HG03139 (cell line): ENCODE results near the gene NVL.
"Not testable (repeated sequence)": the region's sequence is repeated elsewhere in the genome, so short reads cannot be mapped to it uniquely, and the experiment has no call there.

Experiments used
- ATAC-seq: cut with Tn5 transposase; IDR thresholded peaks from one replicate; pipeline ENCODE4 v1.9.1; 2021; ENCODE audit not compliant: unreplicated experiment

The NVL gene

GRCh38 chr1:224338150-224338838 is 8.3 kb upstream of the NVL start:
- ATAC-seq, result no peak

GRCh38 chr1:224333939-224334786 is 4.2 kb upstream of the NVL start:
- no peak for ATAC-seq

DNA sequence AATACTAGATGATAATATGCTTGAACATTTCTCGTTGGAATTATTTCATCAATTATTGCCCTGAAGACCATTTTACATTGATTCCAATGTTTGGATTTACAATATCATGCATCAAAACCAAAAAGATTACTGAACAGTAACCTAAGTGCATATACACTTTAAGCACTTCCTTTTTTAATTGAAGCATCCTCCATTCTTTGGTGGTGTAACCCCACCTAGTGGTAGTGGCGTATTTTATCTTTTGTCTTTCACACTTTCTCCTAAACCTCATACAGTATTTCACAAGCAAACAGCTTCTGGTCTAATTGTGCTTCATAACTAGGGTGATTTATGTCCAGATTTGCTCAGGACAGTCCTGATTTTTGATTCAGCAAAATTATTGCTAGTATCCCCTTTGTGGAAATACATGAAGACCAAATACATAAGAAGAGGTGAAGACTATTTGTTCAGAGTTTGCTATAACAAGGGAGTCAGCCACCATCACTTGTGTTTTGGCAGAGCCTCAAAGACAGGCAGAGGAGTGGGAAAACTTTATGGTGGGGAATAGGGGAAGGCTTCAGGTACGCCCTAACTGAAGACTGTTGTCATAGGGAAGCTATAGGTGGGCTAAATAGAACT is 3.4 kb upstream of the NVL start:
- ATAC-seq, result peak; percentile 46

DNA sequence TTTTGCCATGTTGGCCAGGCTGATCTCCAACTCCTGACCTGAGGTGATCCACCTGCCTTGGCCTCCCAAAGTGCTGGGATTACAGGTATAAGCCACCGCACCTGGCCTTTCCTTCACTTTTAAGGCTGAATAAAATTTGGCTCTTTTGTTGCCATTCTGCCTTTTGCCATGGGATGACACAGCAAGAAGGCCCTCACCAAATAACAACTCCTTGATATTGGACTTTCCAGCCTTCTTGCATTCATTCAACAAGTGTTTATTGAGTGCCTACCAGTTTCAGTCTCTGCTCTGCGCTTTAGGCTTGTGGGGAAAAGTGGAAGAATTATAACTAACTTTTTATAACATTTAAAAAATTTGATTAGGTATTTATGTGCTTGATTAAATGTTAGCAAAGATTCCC is 1.9 kb upstream of the NVL start:
- no peak for ATAC-seq

DNA sequence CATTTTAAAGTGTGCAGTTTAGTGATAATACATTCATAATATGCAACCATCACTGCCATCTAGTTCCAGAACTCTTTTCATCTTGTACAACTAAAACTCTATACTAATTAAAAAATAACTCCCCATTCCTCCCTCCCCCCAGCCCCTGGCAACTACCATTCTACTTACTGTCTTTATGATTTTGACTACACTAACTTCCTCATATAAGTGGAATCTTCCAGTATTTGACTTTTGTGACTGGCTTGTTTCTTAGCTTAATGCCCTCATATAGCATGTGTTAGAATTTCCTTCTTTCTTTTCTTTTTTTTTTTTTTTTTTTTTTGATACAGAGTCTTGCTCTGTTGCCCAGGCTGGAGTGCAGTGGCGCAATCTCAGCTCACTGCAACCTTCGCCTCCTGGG is 1.4 kb upstream of the NVL start:
- no peak for ATAC-seq

- no peak for ATAC-seq
Measured at GRCh38 chr1:224329484-224329841, 509 bp downstream of the NVL start.

GRCh38 chr1:224328644-224329043 is 1.3 kb downstream of the NVL start:
- no peak for ATAC-seq

DNA sequence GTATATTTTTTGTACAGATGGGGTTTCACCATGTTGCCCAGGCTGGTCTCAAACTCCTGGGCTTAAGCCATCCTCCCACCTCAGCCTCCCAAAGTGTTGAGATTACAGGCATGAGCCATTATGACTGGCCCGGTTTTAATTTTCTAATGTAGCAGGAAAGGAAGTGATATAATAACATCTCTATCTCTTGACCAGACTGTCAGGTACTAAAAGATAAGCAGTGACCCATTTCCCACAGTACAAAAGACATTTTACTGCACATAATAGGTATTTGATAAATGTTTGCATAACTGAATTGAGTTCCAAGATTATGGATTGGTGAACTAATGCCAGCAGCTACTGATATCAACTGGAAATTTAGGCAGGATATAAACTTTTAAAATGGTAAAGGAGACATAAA is 4.0 kb downstream of the NVL start:
- ATAC-seq, result no peak

DNA sequence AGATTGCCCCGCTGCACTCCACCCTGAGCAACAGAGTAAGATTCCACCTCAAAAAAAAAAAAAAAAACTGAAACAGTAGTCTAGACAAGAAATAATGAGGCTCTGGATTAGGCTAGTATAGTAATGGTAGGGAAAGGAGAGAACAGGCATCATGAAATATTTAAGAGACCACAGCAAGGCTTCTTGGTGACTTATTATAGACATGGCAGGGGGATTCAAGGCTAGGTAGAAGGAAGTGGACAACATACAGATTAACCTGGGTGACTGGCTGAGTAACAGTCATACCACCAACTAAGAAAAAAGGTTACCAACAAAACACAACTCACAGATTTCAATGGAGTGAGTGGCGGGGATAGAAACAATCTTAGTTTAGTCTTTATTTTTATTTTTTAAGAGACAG is 8.3 kb downstream of the NVL start:
- ATAC-seq, result no peak

DNA sequence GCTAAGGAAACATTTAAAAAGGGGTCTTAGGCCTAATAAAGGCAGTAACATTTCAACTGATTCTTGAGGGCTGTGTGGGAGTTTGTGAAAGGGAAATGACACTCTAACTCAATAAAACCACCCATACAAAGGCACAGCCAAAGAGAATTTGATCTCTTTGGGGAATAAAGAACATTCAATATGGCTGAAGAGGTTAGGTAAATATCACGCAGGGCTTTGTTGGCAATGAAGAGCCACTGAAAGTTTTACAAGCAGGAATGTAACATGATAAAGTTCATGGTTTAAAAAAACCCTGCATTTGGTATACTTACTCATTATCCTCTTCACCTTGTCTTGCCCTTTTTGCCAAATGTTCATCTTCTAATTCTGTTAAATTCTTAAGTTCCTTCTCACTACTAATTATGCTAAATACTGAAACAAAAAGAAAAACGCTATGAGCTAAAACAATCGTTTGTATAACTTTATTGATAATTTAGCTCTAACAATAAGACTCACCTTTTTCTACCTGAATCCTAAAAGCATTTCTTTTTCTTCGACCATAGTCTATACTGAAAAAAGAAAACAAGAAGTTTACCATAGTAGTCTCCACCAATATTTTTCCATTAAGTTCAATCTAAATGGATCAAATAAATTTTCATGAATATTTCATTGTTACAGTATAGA is 12.5 kb downstream of the NVL start:
- no peak for ATAC-seq

GRCh38 chr1:224312025-224312424 is 17.9 kb downstream of the NVL start:
- no peak for ATAC-seq

GRCh38 chr1:224311503-224311902 is 18.5 kb downstream of the NVL start:
- not testable (repeated sequence) for ATAC-seq

- no peak for ATAC-seq
Measured at GRCh38 chr1:224308064-224308463, 21.9 kb downstream of the NVL start.

- ATAC-seq, result no peak
Measured at GRCh38 chr1:224304767-224305166, 25.2 kb downstream of the NVL start.

DNA sequence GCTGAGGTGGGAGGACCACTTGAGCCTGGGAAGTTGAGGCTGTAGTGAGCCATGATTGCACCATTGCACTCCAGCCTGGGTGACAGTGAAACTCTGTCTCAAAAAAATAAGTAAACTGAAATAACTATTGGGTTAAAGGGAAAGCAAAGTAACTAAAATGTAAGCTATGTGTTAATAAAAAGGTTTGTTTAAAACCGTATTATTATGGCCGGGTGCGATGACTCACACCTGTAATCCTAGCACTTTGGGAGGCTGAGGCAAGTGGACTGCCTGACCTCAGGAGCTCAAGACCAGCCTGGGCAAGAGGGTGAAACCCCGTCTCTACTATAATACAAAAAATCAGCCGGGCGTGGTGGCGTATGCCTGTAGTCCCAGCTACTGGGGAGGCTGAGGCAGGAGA is 27.0 kb downstream of the NVL start:
- ATAC-seq, result no peak

GRCh38 chr1:224301391-224301790 is 28.6 kb downstream of the NVL start:
- no peak for ATAC-seq

DNA sequence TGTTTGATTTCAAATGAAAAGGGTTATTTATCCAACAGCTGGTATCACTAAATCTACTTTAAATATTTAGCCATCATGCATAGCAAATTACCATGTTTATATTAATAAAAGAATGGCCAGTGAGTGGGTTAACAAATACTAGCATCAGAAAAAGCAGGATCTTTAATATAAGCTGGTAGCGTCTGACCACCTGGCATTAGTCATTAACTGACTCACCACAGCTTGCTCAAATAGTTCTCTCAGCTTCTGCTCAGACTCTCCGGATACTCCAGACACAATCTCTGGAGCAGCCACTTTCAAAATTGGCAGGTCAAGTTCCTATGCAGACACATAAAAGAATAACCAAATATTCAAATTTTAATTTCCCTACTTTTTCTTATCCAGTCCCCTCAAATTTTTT is 29.6 kb downstream of the NVL start:
- ATAC-seq, result no peak

GRCh38 chr1:224298346-224299330 is 31.3 kb downstream of the NVL start:
- ATAC-seq, result no peak

DNA sequence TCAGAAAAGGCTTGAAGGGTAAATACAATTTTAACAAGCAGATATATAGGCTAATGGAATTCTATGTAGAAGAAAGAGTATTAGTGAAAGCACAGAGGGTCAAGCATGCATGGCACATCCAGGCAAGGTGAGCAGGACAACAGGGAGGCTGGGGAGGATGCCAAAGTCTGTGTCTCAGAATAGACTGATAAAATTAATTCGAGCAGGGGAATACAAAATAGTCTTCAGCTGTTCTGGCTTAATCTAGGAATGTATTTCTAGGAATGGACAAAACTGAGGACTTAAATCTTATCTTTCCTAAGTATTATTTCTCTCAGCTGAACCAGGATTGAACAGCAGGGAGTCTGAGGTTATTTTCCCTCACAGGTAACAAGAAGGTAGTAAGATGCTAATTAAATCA is 35.2 kb downstream of the NVL start:
- ATAC-seq, result no peak

DNA sequence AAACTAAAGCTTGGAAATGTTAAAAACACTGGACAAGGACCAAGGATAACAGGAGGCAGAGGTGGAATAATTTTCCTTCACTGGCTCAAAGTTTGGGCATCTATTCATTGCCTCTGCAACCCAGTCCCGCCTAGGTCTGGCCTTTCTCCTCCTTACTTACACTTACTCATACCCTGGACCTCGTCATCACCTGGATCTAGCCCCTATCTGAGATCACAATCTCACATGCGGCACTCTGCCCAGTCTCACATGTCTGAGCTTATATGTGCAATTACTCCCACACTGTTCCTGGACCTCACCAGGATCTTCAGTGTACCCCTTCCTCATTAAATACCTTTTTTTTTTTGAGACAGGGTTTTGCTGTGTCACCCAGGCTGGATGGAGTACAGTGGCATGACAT is 37.6 kb downstream of the NVL start:
- ATAC-seq, result no peak
